GM12878 (cell line): Measurements from ENCODE around the gene COPE. TPM values are rescaled to one million over a fixed set of nuclear protein-coding genes. Genes with fewer than 3 reads are reported as not detected.

Experiments
- ATAC-seq: fragments of 200-7000 bp; cut with Tn5 transposase; 3 replicates; pipeline ENCODE4 v1.9.1; 2020; ENCODE audit warnings: mild to moderate bottlenecking, moderate library complexity
- BruUV-seq: library from RNA; stranded (reverse); fragments of 400-500 nt; replicated peaks from 2 replicates; lab custom pipeline; 2021; lab: Mats Ljungman, UMichigan
- CTCF ChIA-PET: fragments of 300-600 bp; sonication (Branson Sonifier 250); formaldehyde crosslinking; extraction: SDS; loops from one replicate; lab custom pipeline; 2021; ENCODE audit warnings: inconsistent platforms; lab: Yijun Ruan, JAX
- POLR2A ChIA-PET: fragments of 350-600 bp; formaldehyde crosslinking; extraction: SDS; loops from one replicate; lab custom pipeline; 2021; ENCODE audit warnings: inconsistent platforms; lab: Charles Lee
- RAD21 ChIA-PET: fragments of 300-600 bp; sonication (Branson Sonifier 250); formaldehyde crosslinking; loops from one replicate; lab custom pipeline; 2023; ENCODE audit warnings: antibody characterized with exemption; ENCODE audit not compliant: unreplicated experiment; lab: Charles Lee
- SMC1A ChIA-PET: fragments of 300-600 bp; sonication (Branson Sonifier 250); formaldehyde crosslinking; loops from one replicate; lab custom pipeline; 2023; ENCODE audit not compliant: unreplicated experiment, uncharacterized antibody; lab: Charles Lee
- DNase-seq: peaks from one replicate; pipeline ENCODE4 v3.0.0-alpha.2; 2011; ENCODE audit warnings: low read depth, low spot score
- FAIRE-seq: peaks from 3 replicates; lab custom pipeline; 2011; peaks lifted over from hg19 to GRCh38; lab: Jason Lieb, UNC
- H2AFZ ChIP-seq: 2 replicates; pipeline ENCODE4 v1.6.0; 2011; ENCODE audit warnings: low read depth, low read length, control low read depth; ENCODE audit not compliant: control insufficient read depth
- H3K27ac ChIP-seq: 2 replicates; pipeline ENCODE4 v1.5.1; 2011; ENCODE audit warnings: control low read depth; ENCODE audit not compliant: control insufficient read depth, insufficient read depth
- H3K27me3 ChIP-seq, 2 experiments: replicated peaks in 1 of 2; 2 replicates each; pipeline versions ENCODE4 v1.6.0 to v1.6.1; 2011; ENCODE audit warnings: low read length in 1 of 2; ENCODE audit not compliant: control insufficient read depth in 2 of 2, insufficient read depth in 2 of 2
- H3K36me3 ChIP-seq, 2 experiments: 2 replicates each; pipeline ENCODE4 v1.5.1; 2011; ENCODE audit warnings: low read length in 1 of 2; ENCODE audit not compliant: control insufficient read depth in 2 of 2, insufficient read depth in 2 of 2
- H3K4me1 ChIP-seq: 2 replicates; pipeline ENCODE4 v1.6.1; 2011; ENCODE audit warnings: mild to moderate bottlenecking, low read length, moderate library complexity, mixed read lengths; ENCODE audit not compliant: control insufficient read depth, insufficient read depth
- H3K4me2 ChIP-seq: 2 replicates; pipeline ENCODE4 v1.6.0; 2011; ENCODE audit warnings: control low read depth; ENCODE audit not compliant: control insufficient read depth, insufficient read depth
- H3K4me3 ChIP-seq: fragments of 200-600 bp; sonication (generic); 2 replicates; pipeline ENCODE4 v1.5.1; 2016
- H3K79me2 ChIP-seq: 2 replicates; pipeline ENCODE4 v1.6.0; 2011; ENCODE audit warnings: low read length; ENCODE audit not compliant: control insufficient read depth, insufficient read depth
- H3K9ac ChIP-seq: 2 replicates; pipeline ENCODE4 v1.8.0; 2011; ENCODE audit warnings: low read length, control low read depth, mixed read lengths; ENCODE audit not compliant: control insufficient read depth, insufficient read depth
- H3K9me3 ChIP-seq: replicated peaks from 3 replicates; pipeline ENCODE4 v1.5.1; 2011; ENCODE audit warnings: mild to moderate bottlenecking, low read length; ENCODE audit not compliant: control insufficient read depth, insufficient read depth
- H4K20me1 ChIP-seq: 2 replicates; pipeline ENCODE4 v1.6.0; 2011; ENCODE audit not compliant: control insufficient read depth, insufficient read depth
- ATF2 ChIP-seq: IDR thresholded peaks from 2 replicates; pipeline ENCODE4 v1.6.1; 2012; ENCODE audit warnings: low read length, inconsistent platforms
- BMI1 ChIP-seq: fragments of 450-650 bp; IDR thresholded peaks from 2 replicates; pipeline ENCODE4 v1.6.1; 2016; ENCODE audit warnings: mild to moderate bottlenecking, moderate library complexity, borderline replicate concordance
- HDAC6 ChIP-seq: fragments of 200-600 bp; sonication (generic); IDR thresholded peaks from one replicate; pipeline ENCODE4 v1.8.0; 2017; ENCODE audit warnings: antibody characterized with exemption; ENCODE audit not compliant: unreplicated experiment
- HDGF ChIP-seq: fragments of 450-650 bp; IDR thresholded peaks from 2 replicates; pipeline ENCODE4 v1.6.1; 2016; ENCODE audit warnings: antibody characterized with exemption
- MEF2B ChIP-seq: fragments of 450-650 bp; IDR thresholded peaks from 2 replicates; pipeline ENCODE4 v1.6.1; 2018; ENCODE audit warnings: mild to moderate bottlenecking, moderate library complexity; ENCODE audit not compliant: partially characterized antibody, poor library complexity, severe bottlenecking
- NFYB ChIP-seq: IDR thresholded peaks from 2 replicates; pipeline ENCODE4 v1.6.1; 2011; ENCODE audit warnings: low read depth, mild to moderate bottlenecking, low read length, improper control_type of control experiment, moderate library complexity; ENCODE audit not compliant: insufficient read depth
- NR2C2 ChIP-seq: IDR thresholded peaks from 2 replicates; pipeline ENCODE4 v1.6.1; 2011; ENCODE audit warnings: borderline replicate concordance, low read depth; ENCODE audit not compliant: control insufficient read depth, insufficient read length
- RELA ChIP-seq: fragments of 450-650 bp; IDR thresholded peaks from 2 replicates; pipeline ENCODE4 v1.8.0; 2014; ENCODE audit warnings: borderline replicate concordance; ENCODE audit not compliant: partially characterized antibody
- SMARCA5 ChIP-seq: fragments of 450-650 bp; IDR thresholded peaks from 2 replicates; pipeline ENCODE4 v1.6.1; 2017; ENCODE audit warnings: mild to moderate bottlenecking
- YBX1 ChIP-seq: fragments of 450-650 bp; IDR thresholded peaks from 2 replicates; pipeline ENCODE4 v1.6.1; 2016; ENCODE audit warnings: antibody characterized with exemption
- ZBED1 ChIP-seq: IDR thresholded peaks from 2 replicates; pipeline ENCODE4 v1.6.1; 2016; ENCODE audit warnings: borderline replicate concordance
- ZNF622 ChIP-seq: fragments of 450-650 bp; IDR thresholded peaks from 2 replicates; pipeline ENCODE4 v1.6.1; 2017; ENCODE audit warnings: mild to moderate bottlenecking, inconsistent platforms
- whole genome bisulfite sequencing: methylation state at CpG from one replicate; pipeline ENCODE4 v1.1.6; 2016; ENCODE audit warnings: low lambda C conversion rate; ENCODE audit not compliant: insufficient replicate concordance, insufficient coverage; ENCODE audit errors: missing lambda C conversion rate; 5-methylcytosine and 5-hydroxymethylcytosine counted together
- in situ Hi-C: fragments of 300-500 bp; cut with MboI; formaldehyde crosslinking; loops from 9 replicates; pipeline ENCODE4 v1.14.3; 2018; ENCODE audit warnings: mixed read lengths
- intact Hi-C: fragments of 100-400 bp; cut with micrococcal nuclease; formaldehyde crosslinking; loops from one replicate; pipeline ENCODE4 v1.14.2; 2022; ENCODE audit not compliant: unreplicated experiment
- polyA plus RNA-seq, 11 experiments: library from polyadenylated mRNA; depleted of rRNA in 4 of 11; unstranded in 6 of 11; stranded (reverse) in 5 of 11; fragments of >200 nt; fragmentation: Nextera tagmentation in 4 of 11; fragmentation: Illumina TruSeq in 1 of 11; extraction: Ambion mirVana in 4 of 11; extraction: Trizol in 1 of 11; gene quantifications; 1 replicate in 1 of 11; 2 replicates in 10 of 11; pipeline versions ENCODE4 v1.2.1 to v1.2.3, GENCODE V29; 2011 to 2016; ENCODE audit warnings: inconsistent platforms in 2 of 11, missing spikeins in 2 of 11, low read depth in 1 of 11
- total RNA-seq, 4 experiments: library from RNA; depleted of rRNA in 3 of 4; stranded (reverse); fragments of >200 nt in 3 of 4; fragmentation: Illumina TruSeq in 1 of 4; extraction: Trizol in 1 of 4; gene quantifications; 2 replicates each; pipeline versions ENCODE4 v1.2.1 to v1.2.3, GENCODE V29; 2013 to 2021
- TF ChIP-seq, protein P1 (sequence below): fragments of 450-650 bp; IDR thresholded peaks from 2 replicates; pipeline ENCODE4 v1.6.1; 2017; ENCODE audit warnings: mild to moderate bottlenecking, moderate library complexity
- TF ChIP-seq, protein P2 (sequence below): fragments of 450-650 bp; IDR thresholded peaks from 2 replicates; pipeline ENCODE4 v1.6.1; 2017; ENCODE audit warnings: mild to moderate bottlenecking

Gene COPE
- total and polyA plus RNA-seq, 10 of the 15 experiments (the other 5 are each of a cell fraction or from before 2014, with no cell fraction given): 3.5 to 464 (median 222) TPM

GRCh38 chr19:18857223-18857622, 62.0 kb downstream of the COPE start:
- H3K4me1 ChIP-seq: peaks cover 17% of the 10 kb centered on the region
- in situ Hi-C loops: loop anchor here (25.0 kb wide), 1 partner anchor 395 kb away; no protein-coding TSS in a partner anchor
- H3K4me2 ChIP-seq: no peak overlapping the region
- DNase-seq: no peak
- H3K27me3 ChIP-seq: no peaks in the 10 kb centered on the region
- CTCF ChIA-PET: interaction anchor here (1.7 kb wide), 1 partner anchor 10 kb away, joined by 3 read pairs; no protein-coding TSS in a partner anchor
- no peak for ATAC-seq
- H3K9me3 ChIP-seq: no peaks in the 10 kb centered on the region
- 95% methylated on average over 13 of the region's 13 CpGs for WGBS
- H3K4me3 ChIP-seq: no peak overlapping the region
- no peak for FAIRE-seq
- H3K79me2 ChIP-seq: no peaks in the 10 kb centered on the region
- POLR2A ChIA-PET: no interaction called here
- peaks cover 6% of the 10 kb centered on the region; the same call in 1 of the 2 replicates for H4K20me1 ChIP-seq
- SMC1A ChIA-PET: interaction anchor here (1.0 kb wide), 1 partner anchor 10 kb away, joined by 3 read pairs; no protein-coding TSS in a partner anchor
- no peak overlapping the region for H3K27ac ChIP-seq
- no TSS peak for BruUV-seq
- intact Hi-C loops: no loop called here
- RAD21 ChIA-PET: no interaction called here
- H3K36me3 ChIP-seq: peaks cover 33 to 89% of the 10 kb centered on the region in 2 experiments
- H3K9ac ChIP-seq: no peak overlapping the region
- no peak overlapping the region for H2AFZ ChIP-seq
- TF ChIP-seq YBX1: no peak
- no peak for TF ChIP-seq BMI1
- TF ChIP-seq, protein P1, sequence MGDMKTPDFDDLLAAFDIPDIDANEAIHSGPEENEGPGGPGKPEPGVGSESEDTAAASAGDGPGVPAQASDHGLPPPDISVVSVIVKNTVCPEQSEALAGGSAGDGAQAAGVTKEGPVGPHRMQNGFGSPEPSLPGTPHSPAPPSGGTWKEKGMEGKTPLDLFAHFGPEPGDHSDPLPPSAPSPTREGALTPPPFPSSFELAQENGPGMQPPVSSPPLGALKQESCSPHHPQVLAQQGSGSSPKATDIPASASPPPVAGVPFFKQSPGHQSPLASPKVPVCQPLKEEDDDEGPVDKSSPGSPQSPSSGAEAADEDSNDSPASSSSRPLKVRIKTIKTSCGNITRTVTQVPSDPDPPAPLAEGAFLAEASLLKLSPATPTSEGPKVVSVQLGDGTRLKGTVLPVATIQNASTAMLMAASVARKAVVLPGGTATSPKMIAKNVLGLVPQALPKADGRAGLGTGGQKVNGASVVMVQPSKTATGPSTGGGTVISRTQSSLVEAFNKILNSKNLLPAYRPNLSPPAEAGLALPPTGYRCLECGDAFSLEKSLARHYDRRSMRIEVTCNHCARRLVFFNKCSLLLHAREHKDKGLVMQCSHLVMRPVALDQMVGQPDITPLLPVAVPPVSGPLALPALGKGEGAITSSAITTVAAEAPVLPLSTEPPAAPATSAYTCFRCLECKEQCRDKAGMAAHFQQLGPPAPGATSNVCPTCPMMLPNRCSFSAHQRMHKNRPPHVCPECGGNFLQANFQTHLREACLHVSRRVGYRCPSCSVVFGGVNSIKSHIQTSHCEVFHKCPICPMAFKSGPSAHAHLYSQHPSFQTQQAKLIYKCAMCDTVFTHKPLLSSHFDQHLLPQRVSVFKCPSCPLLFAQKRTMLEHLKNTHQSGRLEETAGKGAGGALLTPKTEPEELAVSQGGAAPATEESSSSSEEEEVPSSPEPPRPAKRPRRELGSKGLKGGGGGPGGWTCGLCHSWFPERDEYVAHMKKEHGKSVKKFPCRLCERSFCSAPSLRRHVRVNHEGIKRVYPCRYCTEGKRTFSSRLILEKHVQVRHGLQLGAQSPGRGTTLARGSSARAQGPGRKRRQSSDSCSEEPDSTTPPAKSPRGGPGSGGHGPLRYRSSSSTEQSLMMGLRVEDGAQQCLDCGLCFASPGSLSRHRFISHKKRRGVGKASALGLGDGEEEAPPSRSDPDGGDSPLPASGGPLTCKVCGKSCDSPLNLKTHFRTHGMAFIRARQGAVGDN: no peak
- TF ChIP-seq NFYB: no peak
- TF ChIP-seq HDAC6: no peak
- no peak for TF ChIP-seq ZNF622
- no peak for TF ChIP-seq SMARCA5
- TF ChIP-seq HDGF: no peak
- no peak for TF ChIP-seq ZBED1
- no peak for TF ChIP-seq ATF2
- TF ChIP-seq RELA: no peak
- no peak for TF ChIP-seq NR2C2
- no peak for TF ChIP-seq MEF2B
- TF ChIP-seq, protein P2, sequence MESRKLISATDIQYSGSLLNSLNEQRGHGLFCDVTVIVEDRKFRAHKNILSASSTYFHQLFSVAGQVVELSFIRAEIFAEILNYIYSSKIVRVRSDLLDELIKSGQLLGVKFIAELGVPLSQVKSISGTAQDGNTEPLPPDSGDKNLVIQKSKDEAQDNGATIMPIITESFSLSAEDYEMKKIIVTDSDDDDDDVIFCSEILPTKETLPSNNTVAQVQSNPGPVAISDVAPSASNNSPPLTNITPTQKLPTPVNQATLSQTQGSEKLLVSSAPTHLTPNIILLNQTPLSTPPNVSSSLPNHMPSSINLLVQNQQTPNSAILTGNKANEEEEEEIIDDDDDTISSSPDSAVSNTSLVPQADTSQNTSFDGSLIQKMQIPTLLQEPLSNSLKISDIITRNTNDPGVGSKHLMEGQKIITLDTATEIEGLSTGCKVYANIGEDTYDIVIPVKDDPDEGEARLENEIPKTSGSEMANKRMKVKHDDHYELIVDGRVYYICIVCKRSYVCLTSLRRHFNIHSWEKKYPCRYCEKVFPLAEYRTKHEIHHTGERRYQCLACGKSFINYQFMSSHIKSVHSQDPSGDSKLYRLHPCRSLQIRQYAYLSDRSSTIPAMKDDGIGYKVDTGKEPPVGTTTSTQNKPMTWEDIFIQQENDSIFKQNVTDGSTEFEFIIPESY: no peak
